Spleen (tissue), 7 donors: ENCODE results near the gene RRAS2.

Experiments used
- POLR2A ChIP-seq, 3 donors: fragments of 450-650 bp; IDR thresholded peaks; one replicate each; pipeline ENCODE4 v1.5.1; 2017; ENCODE audit warnings: antibody characterized with exemption in 3 of 3, mild to moderate bottlenecking in 1 of 3
- POLR2AphosphoS5 ChIP-seq, 3 donors: sonication (generic); formaldehyde crosslinking; IDR thresholded peaks; one replicate each; pipeline ENCODE4 v1.5.1; 2017; ENCODE audit warnings: antibody characterized with exemption in 3 of 3
- TF ChIP-seq, protein P1 (sequence below), 11 experiments: fragments of 200-600 bp in 7 of 11; fragments of 450-650 bp in 4 of 11; sonication (generic) in 4 of 11; IDR thresholded peaks in 8 of 11; conservative IDR thresholded peaks in 3 of 11; 1 replicate in 7 of 11; 2 replicates in 4 of 11; pipeline versions ENCODE4 v1.4.0 to v1.8.0; 2016 to 2021; ENCODE audit warnings: antibody characterized with exemption in 11 of 11, inconsistent platforms in 4 of 11, mild to moderate bottlenecking in 1 of 11
- donor health status: DM: no; HTN: no; CAD: no; lungs with moderate emphysema.
- donor health status: DM: no; HTN: no; CAD: no.
- donor health status: DM: no; HTN: no; CAD: no.

DNA sequence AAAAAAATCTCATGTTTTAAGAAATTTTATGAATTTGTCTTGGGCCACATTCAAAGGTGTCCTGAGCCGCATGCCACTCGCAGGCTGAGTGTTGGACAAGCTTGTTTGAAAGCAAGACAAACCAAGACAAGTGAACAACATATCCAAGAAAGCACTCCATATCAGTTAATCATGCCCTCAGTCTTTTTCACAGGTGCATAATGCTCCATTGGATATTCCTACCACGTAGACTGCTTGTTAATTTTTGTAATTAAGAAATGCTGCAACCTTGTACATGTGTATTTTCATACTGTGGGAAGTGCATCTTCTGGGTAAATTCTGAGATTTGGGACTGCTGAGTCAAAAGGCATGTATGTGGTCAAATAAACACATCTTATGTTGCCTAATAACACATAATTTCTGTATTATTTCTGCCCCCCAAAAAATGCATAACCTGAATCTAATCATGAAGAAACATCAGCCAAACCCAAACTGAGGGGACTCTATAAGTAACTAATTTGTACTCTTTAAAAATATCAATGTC is 8.2 kb downstream of the RRAS2 start:
- TF ChIP-seq POLR2AphosphoS5 (IDR thresholded peaks at IDR 0.05), result no peak
- TF ChIP-seq, protein P1, sequence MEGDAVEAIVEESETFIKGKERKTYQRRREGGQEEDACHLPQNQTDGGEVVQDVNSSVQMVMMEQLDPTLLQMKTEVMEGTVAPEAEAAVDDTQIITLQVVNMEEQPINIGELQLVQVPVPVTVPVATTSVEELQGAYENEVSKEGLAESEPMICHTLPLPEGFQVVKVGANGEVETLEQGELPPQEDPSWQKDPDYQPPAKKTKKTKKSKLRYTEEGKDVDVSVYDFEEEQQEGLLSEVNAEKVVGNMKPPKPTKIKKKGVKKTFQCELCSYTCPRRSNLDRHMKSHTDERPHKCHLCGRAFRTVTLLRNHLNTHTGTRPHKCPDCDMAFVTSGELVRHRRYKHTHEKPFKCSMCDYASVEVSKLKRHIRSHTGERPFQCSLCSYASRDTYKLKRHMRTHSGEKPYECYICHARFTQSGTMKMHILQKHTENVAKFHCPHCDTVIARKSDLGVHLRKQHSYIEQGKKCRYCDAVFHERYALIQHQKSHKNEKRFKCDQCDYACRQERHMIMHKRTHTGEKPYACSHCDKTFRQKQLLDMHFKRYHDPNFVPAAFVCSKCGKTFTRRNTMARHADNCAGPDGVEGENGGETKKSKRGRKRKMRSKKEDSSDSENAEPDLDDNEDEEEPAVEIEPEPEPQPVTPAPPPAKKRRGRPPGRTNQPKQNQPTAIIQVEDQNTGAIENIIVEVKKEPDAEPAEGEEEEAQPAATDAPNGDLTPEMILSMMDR (IDR thresholded peaks at IDR 0.05 in 8 of 11, conservative IDR thresholded peaks at IDR 0.05 in 3 of 11), result no peak
- no peak for TF ChIP-seq POLR2A (IDR thresholded peaks at IDR 0.05)
